ENCODE results near the gene DAPK2. TPM values are rescaled to one million over a fixed set of nuclear protein-coding genes. Genes with fewer than 3 reads are reported as not detected.

Gene DAPK2
- total RNA-seq, 3 donors from 2014 or later: 32.0 to 82.0 (median 35.5) TPM

DNA sequence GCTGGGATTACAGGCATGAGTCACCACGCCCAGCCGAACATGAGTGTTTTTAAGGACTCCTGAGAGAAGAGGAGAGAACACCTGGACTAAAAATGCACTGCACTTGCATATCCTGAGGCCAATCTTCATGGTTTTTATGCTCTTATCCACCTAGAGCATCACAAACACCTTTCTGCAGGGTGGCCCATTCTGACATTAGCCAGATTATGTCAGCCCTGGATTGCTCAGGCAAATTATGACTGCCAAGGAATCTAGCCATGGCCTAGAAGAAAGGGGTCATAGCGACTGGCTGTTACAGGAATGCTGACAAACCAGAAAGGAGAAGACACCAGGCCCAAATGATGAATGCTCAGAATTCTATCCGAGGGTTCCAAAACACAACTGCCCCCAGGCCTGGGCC lies 171.7 kb downstream of the DAPK2 start:
- H3K36me3 ChIP-seq (ENCODE audit: low read depth): no peaks in the 10 kb centered on the region

DNA sequence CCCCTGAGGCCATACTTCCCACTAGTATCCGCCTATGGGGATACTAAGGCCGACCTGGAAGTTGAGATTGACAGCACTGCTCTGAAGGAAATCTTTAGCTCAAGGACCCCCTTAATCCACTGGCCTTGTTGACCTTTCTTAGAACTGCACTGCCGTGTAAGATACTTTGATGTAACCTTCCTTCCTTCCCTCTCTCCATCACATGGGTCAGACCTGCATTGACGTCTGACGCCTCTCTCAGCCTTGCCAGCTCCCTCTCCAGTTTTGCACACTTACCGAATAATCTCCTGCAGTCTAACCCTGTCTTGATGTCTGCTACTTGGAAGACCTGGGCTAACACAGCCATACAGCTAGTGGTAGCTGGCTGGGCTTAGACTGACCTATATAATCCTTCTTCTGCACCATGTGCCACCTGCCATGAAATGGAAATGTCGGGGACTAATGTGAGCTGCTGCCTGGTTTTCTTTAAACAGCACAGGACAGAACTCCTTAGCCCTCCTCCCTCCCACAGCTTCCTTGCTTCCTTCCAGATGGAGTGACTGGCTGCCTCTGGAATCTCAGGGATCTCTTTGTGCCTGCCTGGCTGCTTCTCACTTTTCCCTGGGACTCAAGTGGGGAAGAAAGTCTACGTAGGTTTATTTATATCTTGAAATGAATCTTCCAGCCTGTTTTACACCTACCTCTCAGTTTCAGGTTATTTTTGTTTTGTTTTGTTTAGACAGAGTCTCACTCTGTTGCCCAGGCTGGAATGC lies 173.3 kb downstream of the DAPK2 start:
- no peaks in the 10 kb centered on the region for H3K9me3 ChIP-seq
- DNase-seq: no peak
- no peak for TF ChIP-seq CTCF (IDR thresholded peaks at IDR 0.05)
- intact Hi-C loops (cut with DNase I, micrococcal nuclease): no loop called here
- no peak for ATAC-seq
- no peaks in the 10 kb centered on the region for H3K4me1 ChIP-seq (ENCODE audit: low read depth)
- no peak overlapping the region for H3K4me3 ChIP-seq
- no peaks in the 10 kb centered on the region for H3K36me3 ChIP-seq (ENCODE audit: low read depth)

More for the DNA sequence above, 171.7 kb downstream of the DAPK2 start:
- ATAC-seq (no peak), DNase-seq (no peak)
- intact Hi-C loops (cut with DNase I, micrococcal nuclease): no loop called here
- Histone ChIP-seq H3K4me1 (ENCODE audit: low read depth) (no peaks in the 10 kb centered on the region), H3K4me3 (no peak overlapping the region), H3K9me3 (no peaks in the 10 kb centered on the region)
- TF ChIP-seq CTCF (IDR thresholded peaks at IDR 0.05): no peak

DNA sequence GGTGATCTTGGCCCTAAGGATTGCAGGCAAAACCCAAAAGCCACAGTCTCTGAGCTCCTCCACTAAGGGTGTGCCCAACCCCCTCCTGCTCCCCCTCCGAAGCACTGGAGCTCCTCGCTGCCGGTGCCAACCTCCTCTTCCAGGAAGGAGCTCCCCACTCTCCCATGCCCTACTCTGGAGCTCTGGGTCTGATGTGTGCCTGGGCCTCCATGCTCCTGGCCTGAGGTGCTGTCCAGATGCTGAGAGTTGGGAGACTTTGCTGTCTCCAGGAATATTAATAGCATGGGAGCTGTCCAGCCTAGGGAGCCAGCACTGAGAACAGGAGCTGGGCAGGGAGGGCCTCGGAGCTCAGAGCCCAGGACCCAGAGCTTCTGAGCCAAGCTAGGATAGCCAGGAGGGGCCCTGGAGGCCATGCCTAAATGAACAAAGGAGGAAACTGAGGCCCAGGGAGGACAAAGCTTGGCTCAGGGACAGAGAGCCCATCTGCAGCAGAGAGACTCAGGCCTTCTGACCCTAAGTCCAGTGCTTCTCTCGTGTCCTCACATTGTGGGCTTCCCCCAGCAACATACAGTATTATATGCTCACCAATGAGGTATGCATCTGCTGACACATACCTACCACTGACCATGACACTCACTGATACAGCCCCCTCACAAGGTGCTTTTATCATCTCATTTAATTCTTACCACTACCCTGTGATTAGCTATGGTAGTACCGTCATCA lies 175.6 kb downstream of the DAPK2 start:
- DNase-seq (peak in 1 of 3 donors; percentile 46), ATAC-seq (peak; percentile 82)
- H3K9me3 ChIP-seq: no peaks in the 10 kb centered on the region
- H3K4me1 ChIP-seq (ENCODE audit: low read depth): no peaks in the 10 kb centered on the region
- intact Hi-C loops (cut with DNase I, micrococcal nuclease): no loop called here
- no peak for TF ChIP-seq CTCF (IDR thresholded peaks at IDR 0.05)
- H3K36me3 ChIP-seq (ENCODE audit: low read depth): no peaks in the 10 kb centered on the region
- no peak overlapping the region for H3K4me3 ChIP-seq

GRCh38 chr15:63870043-63870394 lies 176.3 kb downstream of the DAPK2 start:
- DNase-seq (no peak), ATAC-seq (peak; percentile 14)
- Histone ChIP-seq H3K9me3 (no peaks in the 10 kb centered on the region), H3K36me3 (ENCODE audit: low read depth) (no peaks in the 10 kb centered on the region), H3K4me1 (ENCODE audit: low read depth) (no peaks in the 10 kb centered on the region), H3K4me3 (no peak overlapping the region)
- intact Hi-C loops (cut with DNase I, micrococcal nuclease): no loop called here
- TF ChIP-seq CTCF (IDR thresholded peaks at IDR 0.05): no peak

- Histone ChIP-seq H3K36me3 (ENCODE audit: low read depth) (no peaks in the 10 kb centered on the region), H3K9me3 (no peaks in the 10 kb centered on the region), H3K4me1 (ENCODE audit: low read depth) (no peaks in the 10 kb centered on the region), H3K4me3 (no peak overlapping the region)
- DNase-seq (no peak), ATAC-seq (no peak)
- TF ChIP-seq CTCF (IDR thresholded peaks at IDR 0.05): no peak
- intact Hi-C loops (cut with DNase I, micrococcal nuclease): no loop called here
These were observed 176.8 kb downstream of the DAPK2 start for GRCh38 chr15:63869371-63870042.

Measured in mucosa of descending colon (tissue), 3 donors.